AG04450 (cell line): Measurements from ENCODE around the gene REG3G. TPM values are rescaled to one million over a fixed set of nuclear protein-coding genes. Genes with fewer than 3 reads are reported as not detected.
"Not testable (repeated sequence)": the region's sequence is repeated elsewhere in the genome, so short reads cannot be mapped to it uniquely, and the experiment has no call there.

Experiments
- CTCF ChIA-PET: fragments of 300-600, 350-600 bp; formaldehyde crosslinking; extraction: SDS; loops from one replicate; lab custom pipeline; 2022; ENCODE audit warnings: antibody characterized with exemption, inconsistent platforms; lab: Charles Lee
- POLR2A ChIA-PET: fragments of 350-600 bp; formaldehyde crosslinking; extraction: SDS; loops from one replicate; lab custom pipeline; 2021; ENCODE audit warnings: antibody characterized with exemption, inconsistent platforms; lab: Yijun Ruan, JAX
- DNase-seq: peaks from one replicate; pipeline ENCODE4 v3.0.0-alpha.2; 2011; ENCODE audit warnings: low read depth, low spot score
- H3K27ac ChIP-seq: one replicate; pipeline ENCODE4 v1.5.1; 2012; ENCODE audit warnings: low read depth, low read length, control low read depth
- H3K27me3 ChIP-seq: one replicate; pipeline ENCODE4 v1.6.0; 2012; ENCODE audit warnings: low read length; ENCODE audit not compliant: control insufficient read depth, insufficient read depth
- H3K4me3 ChIP-seq: 2 replicates; pipeline ENCODE4 v1.5.1; 2011; ENCODE audit warnings: mild to moderate bottlenecking, low read depth, low read length, control low read depth
- H3K9me3 ChIP-seq: 2 replicates; pipeline ENCODE4 v1.5.1; 2012; ENCODE audit warnings: low read length; ENCODE audit not compliant: control insufficient read depth, insufficient read depth
- polyA plus RNA-seq: library from polyadenylated mRNA; depleted of rRNA; stranded (reverse); fragments of >200 nt; gene quantifications from 2 replicates; pipeline ENCODE4 v1.2.3, GENCODE V29; 2011; rRNA removed
- TF ChIP-seq, protein P1 (sequence below): IDR thresholded peaks from 2 replicates; pipeline ENCODE4 v1.5.1; 2011; ENCODE audit warnings: low read depth, low read length, control low read depth, inconsistent platforms

The REG3G gene
- polyA plus RNA-seq, 1 experiment: not detected

DNA sequence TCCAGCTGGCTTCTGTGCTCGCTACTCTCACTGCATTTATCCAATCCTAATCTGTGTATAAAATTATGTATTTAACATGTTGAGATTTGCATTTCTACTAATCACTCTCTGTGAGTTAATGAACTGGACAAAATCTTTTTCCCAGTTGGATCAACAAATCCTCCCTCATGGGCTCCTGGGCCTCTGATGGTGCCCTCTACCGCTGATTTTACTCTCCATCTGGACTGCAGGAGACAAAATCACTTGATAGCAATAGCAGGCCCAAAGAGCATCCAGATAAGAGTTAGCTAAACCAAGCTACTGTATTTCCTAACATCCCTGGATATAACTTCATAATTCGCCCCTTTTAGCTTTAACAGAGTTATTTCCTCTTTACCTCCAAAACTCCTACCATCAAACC is 14.4 kb downstream of the REG3G start:
- TF ChIP-seq, protein P1, sequence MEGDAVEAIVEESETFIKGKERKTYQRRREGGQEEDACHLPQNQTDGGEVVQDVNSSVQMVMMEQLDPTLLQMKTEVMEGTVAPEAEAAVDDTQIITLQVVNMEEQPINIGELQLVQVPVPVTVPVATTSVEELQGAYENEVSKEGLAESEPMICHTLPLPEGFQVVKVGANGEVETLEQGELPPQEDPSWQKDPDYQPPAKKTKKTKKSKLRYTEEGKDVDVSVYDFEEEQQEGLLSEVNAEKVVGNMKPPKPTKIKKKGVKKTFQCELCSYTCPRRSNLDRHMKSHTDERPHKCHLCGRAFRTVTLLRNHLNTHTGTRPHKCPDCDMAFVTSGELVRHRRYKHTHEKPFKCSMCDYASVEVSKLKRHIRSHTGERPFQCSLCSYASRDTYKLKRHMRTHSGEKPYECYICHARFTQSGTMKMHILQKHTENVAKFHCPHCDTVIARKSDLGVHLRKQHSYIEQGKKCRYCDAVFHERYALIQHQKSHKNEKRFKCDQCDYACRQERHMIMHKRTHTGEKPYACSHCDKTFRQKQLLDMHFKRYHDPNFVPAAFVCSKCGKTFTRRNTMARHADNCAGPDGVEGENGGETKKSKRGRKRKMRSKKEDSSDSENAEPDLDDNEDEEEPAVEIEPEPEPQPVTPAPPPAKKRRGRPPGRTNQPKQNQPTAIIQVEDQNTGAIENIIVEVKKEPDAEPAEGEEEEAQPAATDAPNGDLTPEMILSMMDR: no peak
- DNase-seq: no peak
- no peak overlapping the region for H3K27ac ChIP-seq
- H3K4me3 ChIP-seq: no peak overlapping the region
- CTCF ChIA-PET: no interaction called here
- no peaks in the 10 kb centered on the region for H3K27me3 ChIP-seq
- POLR2A ChIA-PET: no interaction called here
- peaks cover 11% of the 10 kb centered on the region for H3K9me3 ChIP-seq

DNA sequence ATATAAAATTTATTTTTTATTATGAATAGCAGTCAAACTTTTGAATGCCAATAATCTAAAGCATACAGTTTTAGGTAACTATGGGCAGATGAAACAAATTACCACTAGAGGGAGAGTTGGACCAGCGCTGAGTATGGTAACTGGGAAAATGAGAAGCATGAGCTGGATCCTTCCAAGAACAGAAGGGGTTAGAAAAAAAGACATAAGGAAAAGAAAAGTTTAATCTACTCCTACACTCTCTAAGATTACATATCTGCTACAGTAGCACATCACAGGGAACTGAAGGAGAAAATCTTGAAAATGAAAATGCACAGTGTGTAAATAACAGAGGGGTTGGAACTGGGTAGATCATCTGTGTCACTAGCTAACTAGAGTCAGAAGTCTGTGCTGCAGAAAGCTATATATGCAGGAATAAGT is 15.5 kb downstream of the REG3G start:
- DNase-seq: no peak
- peaks cover 19% of the 10 kb centered on the region for H3K9me3 ChIP-seq
- no peak overlapping the region for H3K27ac ChIP-seq
- no peak overlapping the region for H3K4me3 ChIP-seq
- ChIA-PET CTCF (no interaction called here), POLR2A (no interaction called here)
- H3K27me3 ChIP-seq: no peaks in the 10 kb centered on the region
- TF ChIP-seq, protein P1: no peak

DNA sequence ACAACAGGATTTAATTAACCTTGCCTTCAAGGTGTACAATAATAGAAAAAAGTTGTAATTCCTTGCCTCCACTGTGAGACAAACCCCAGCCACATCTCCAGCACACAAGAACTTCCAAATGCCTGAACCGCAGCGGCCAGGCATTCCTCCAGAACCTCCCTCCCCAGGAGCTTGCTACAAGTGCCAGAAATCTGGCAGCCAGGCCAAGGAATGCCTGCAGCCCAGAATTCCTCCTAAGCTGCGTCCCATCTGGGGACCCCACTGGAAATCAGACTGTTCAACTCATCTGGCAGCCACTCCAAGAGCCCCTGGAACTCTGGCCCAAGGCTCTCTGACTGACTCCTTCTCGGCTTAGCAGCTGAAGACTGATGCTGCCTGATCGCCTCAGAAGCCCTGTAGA is 28.0 kb downstream of the REG3G start:
- H3K27me3 ChIP-seq, DNase-seq, H3K4me3 ChIP-seq, POLR2A ChIA-PET, H3K27ac ChIP-seq, CTCF ChIA-PET, H3K9me3 ChIP-seq: not testable (repeated sequence)

DNA sequence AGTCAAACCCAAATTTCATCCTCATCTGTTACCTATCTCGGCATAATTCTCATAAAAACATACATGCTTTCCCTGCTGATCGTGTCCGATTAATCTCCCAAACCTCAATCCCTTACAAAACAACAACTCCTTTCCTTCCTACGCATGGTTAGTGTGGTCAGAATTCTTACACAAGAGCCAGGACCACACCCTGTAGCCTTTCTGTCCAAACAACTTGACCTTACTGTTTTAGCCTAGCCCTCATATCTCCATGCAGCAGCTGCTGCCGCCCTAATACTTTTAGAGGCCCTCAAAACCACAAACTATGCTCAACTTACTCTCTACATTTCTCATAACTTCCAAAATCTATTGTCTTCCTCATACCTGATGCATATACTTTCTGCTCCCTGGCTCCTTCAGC is 29.3 kb downstream of the REG3G start:
- DNase-seq, H3K4me3 ChIP-seq, H3K27ac ChIP-seq, H3K27me3 ChIP-seq, H3K9me3 ChIP-seq, POLR2A ChIA-PET, CTCF ChIA-PET: not testable (repeated sequence)

DNA sequence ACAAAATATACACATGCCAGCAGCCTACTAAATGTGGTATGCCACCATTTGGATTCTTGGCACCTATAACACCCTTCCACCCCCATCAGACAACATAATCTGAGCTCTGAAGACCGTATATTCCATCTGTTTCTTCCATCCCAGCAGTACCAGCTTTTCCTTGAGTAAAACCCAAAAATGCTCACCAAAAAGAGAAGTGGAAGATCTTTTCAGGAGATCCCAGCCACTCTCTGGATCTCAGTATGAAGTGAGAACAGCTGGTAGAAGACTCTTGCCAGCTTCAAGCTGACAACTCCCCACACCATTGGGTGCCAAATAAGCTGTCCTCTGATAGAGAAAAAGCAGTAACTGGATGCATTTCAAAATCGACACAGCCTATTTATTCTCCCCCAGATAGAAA is 39.7 kb downstream of the REG3G start:
- Histone ChIP-seq H3K27me3 (no peaks in the 10 kb centered on the region), H3K4me3 (no peak overlapping the region), H3K27ac (no peak overlapping the region), H3K9me3 (peaks cover 15% of the 10 kb centered on the region; the same call in 1 of the 2 replicates)
- ChIA-PET POLR2A (no interaction called here), CTCF (no interaction called here)
- TF ChIP-seq, protein P1: no peak
- no peak for DNase-seq

DNA sequence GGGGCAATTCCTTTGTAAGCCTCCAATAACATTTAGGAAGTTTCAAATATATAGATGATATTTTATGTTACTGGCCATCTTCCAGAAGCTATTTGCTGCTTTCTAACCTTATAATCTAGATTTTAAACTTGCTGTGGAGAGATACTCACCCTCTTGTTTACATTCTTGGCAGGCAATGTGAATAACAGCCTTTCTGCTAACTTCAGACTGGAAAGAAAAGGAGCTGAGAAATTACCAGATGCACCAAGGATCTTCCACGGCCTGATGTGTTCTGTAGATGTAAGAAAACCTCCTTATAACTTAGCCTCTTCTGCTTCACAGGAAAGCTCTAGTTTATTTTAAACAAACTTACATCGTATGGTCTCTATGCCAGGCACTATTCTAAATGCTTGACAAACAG is 45.6 kb downstream of the REG3G start:
- DNase-seq: no peak
- POLR2A ChIA-PET: no interaction called here
- Histone ChIP-seq H3K4me3 (no peak overlapping the region), H3K27me3 (no peaks in the 10 kb centered on the region), H3K9me3 (peaks cover 16% of the 10 kb centered on the region), H3K27ac (no peak overlapping the region)
- CTCF ChIA-PET: no interaction called here
- TF ChIP-seq, protein P1: no peak

Other genes with a start within 250 kb of the REG3G start
- not detected in 2 replicates for gene REG1B, start 62.3 kb downstream of the REG3G start, polyA plus RNA-seq
- not detected in 2 replicates for gene REG1A, start 94.8 kb downstream of the REG3G start, polyA plus RNA-seq
- gene REG3A, start 134.1 kb downstream of the REG3G start, polyA plus RNA-seq: not detected in 2 replicates